NT2/D1 (cell line): ENCODE results near the gene SEPTIN8.

ENCODE experiments used
- SUZ12 ChIP-seq: IDR thresholded peaks from 2 replicates; pipeline ENCODE4 v1.6.1; 2011; ENCODE audit not compliant: insufficient read length, insufficient read depth; ENCODE audit errors: extremely low read depth
- YY1 ChIP-seq: IDR thresholded peaks from 2 replicates; pipeline ENCODE4 v1.6.1; 2011; ENCODE audit not compliant: insufficient read length, insufficient read depth

DNA sequence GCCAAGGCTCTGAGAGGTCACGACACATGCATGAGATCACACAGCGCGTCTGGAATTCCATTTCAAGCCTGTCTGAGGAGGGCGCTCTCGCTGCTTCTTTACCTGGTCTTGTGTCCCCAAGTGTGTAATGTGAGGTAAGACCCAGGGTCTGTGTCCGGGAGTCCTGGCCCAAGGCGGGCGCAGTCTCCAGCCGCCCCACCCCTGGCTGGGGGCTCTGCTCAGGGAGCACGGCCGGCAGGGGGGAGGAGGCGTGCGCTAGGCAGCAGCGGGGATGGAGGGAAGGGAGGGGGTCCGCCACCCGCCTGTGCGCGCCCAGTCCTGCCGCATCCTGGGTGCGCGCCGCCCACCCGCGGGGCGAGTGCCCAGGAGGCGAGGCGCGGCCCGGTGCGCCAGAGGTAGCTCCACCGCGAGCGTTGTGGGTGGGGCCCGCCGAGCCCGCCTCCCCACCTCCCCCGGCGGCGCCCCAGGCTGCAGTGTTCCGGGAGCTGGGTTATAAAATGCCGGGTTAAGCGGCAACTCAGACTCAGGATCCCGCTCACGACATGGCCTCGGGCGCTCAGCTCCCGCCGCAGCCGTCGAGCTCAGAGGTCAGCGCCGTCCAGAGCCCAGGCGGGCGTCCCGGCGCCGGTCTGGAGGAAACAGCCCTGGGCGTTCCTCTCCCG is 30.0 kb downstream of the SEPTIN8 start, which contains the start of gene CCNI2:
- TF ChIP-seq SUZ12, result no peak
- no peak for TF ChIP-seq YY1
